ENCODE measurements around the gene GPC5. TPM values are rescaled to one million over a fixed set of nuclear protein-coding genes. Genes with fewer than 3 reads are reported as not detected.

Gene GPC5
- total RNA-seq, 3 donors from 2014 or later, result 0.51 to 1.2 TPM; not detected in 1

DNA sequence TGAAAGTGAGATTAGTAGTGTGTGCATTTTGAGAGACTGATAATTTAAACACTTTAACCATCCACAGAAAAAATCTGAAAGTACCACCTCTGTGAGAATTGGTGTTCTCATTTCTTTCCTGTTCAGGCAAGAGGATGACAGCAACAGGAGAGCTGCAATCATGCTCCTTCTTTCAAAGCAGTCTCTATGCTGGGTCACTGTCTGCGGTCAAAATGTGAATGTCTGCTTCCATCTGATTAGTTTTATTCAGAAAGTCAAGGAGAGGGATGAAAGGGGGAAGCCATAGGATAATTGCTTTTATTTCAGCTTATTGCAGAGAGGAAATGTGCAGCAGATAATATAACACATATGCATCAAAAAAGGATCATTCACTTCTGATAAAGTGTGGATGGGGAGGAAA is 1514.2 kb downstream of the GPC5 start:
- Histone ChIP-seq H3K9me3 (no peaks in the 10 kb centered on the region), H3K36me3 (ENCODE audit: low read depth) (no peaks in the 10 kb centered on the region), H3K4me1 (ENCODE audit: low read depth) (no peaks in the 10 kb centered on the region), H3K4me3 (no peak overlapping the region)
- intact Hi-C loops (cut with DNase I, micrococcal nuclease), result no loop called here
- ATAC-seq (no peak), DNase-seq (no peak)
- TF ChIP-seq, protein P1, sequence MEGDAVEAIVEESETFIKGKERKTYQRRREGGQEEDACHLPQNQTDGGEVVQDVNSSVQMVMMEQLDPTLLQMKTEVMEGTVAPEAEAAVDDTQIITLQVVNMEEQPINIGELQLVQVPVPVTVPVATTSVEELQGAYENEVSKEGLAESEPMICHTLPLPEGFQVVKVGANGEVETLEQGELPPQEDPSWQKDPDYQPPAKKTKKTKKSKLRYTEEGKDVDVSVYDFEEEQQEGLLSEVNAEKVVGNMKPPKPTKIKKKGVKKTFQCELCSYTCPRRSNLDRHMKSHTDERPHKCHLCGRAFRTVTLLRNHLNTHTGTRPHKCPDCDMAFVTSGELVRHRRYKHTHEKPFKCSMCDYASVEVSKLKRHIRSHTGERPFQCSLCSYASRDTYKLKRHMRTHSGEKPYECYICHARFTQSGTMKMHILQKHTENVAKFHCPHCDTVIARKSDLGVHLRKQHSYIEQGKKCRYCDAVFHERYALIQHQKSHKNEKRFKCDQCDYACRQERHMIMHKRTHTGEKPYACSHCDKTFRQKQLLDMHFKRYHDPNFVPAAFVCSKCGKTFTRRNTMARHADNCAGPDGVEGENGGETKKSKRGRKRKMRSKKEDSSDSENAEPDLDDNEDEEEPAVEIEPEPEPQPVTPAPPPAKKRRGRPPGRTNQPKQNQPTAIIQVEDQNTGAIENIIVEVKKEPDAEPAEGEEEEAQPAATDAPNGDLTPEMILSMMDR (IDR thresholded peaks at IDR 0.05), result no peak

DNA sequence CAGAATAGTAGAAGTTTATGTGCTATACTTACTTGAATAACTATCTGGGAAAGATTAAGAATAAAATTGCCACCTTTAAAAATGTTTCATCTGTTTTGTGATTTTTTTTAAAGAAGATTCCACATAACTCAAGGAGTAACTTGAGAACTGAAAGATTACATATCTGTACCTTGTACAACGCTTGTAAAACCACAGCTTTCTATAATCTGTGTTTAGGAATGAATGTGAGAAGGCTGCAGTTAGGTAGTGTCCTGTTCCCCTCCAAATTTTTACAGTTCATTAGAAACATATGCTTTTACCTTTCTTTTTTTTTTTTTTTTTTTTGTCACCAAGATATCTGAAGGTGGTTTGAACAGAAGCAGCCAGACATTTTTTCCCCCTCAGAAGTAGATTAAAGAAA is 1515.4 kb downstream of the GPC5 start:
- TF ChIP-seq, protein P1 (IDR thresholded peaks at IDR 0.05), result no peak
- no peak for DNase-seq

More for the DNA sequence above, 1515.4 kb downstream of the GPC5 start:
- intact Hi-C loops (cut with DNase I, micrococcal nuclease), result no loop called here
- no peak overlapping the region for H3K4me3 ChIP-seq
- no peaks in the 10 kb centered on the region for H3K36me3 ChIP-seq (ENCODE audit: low read depth)
- no peaks in the 10 kb centered on the region for H3K4me1 ChIP-seq (ENCODE audit: low read depth)
- no peak for ATAC-seq
- no peaks in the 10 kb centered on the region for H3K9me3 ChIP-seq

Small RNA genes within 50 kb of the gene (microRNA-seq; reads per million reads assigned to microRNA genes)
- not detected for gene MIR548AS

Other genes starting within 250 kb of the GPC5 start
- 1 to 10 TPM; 4.1 to 6.1 (median 5.3) TPM for gene MIR17HG, start 50.9 kb upstream of the GPC5 start, total RNA-seq

All from mucosa of descending colon (tissue), 3 donors.